ENCODE measurements around the gene CDKN2B-AS1. TPM values are rescaled to one million over a fixed set of nuclear protein-coding genes. Genes with fewer than 3 reads are reported as not detected.
A peak's percentile ranks its signal among the peaks of the same experiment; 100 is the strongest.

CDKN2B-AS1 gene
- total RNA-seq, 1 experiment from 2014 or later = not detected

DNA sequence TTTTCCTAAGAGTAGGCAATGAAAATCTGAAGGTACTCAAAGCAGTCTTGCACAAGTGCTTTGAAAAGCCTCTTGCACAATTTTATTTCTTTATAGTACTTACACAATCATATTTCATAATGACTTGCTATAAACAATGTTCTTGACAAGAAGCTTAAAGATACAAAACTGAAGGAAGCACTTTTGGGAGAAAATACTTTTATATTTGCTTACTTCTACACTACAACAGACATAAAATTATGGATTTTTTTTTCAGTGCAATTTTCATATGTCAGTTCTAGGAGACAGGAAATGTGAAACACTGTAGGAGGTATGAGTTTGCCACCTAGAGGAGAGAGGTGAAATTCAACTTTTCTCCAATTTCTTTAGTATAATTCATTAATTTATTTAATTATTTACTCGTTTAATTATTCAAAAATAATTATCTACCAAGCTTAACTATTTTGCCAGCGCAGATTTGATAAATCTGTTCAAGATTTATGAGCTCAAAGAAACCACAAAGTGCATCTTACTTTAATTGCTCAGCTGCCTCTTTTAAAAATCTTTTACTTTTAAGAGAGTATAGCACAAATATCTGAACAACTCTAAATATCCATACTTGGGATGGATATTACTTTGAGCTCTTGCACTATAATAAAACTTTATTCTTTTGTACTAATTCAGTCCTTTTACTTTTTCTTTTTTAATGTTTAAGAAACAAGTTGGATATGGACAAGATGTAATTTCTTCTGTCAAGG is 43.5 kb downstream of the CDKN2B-AS1 start:
- Histone ChIP-seq H4K5ac (ENCODE audit: insufficient read length, low read depth, low read length) (no peak overlapping the region), H3K23me2 (ENCODE audit: insufficient read length, low read depth, low read length, poor library complexity, severe bottlenecking) (no peaks in the 10 kb centered on the region), H3K9me3 (ENCODE audit: control insufficient read depth, low read depth, low read length) (no peaks in the 10 kb centered on the region), H3K18ac (ENCODE audit: insufficient read length, low read depth, low read length) (no peak overlapping the region), H3K4ac (ENCODE audit: low read depth, low read length) (no peak overlapping the region), H3T11ph (ENCODE audit: low read length) (no peak overlapping the region), H2BK20ac (ENCODE audit: low read depth, low read length, poor library complexity, severe bottlenecking) (no peak overlapping the region), H3K27me3 (ENCODE audit: insufficient read depth, low read length) (no peaks in the 10 kb centered on the region), H3K56ac (ENCODE audit: insufficient read length, low read depth, low read length) (no peak overlapping the region), H2BK15ac (ENCODE audit: low read depth, low read length) (no peak overlapping the region), H3K79me1 (ENCODE audit: insufficient read depth, low read depth, low read length, poor library complexity, severe bottlenecking) (no peaks in the 10 kb centered on the region), H2BK120ac (ENCODE audit: low read depth, low read length, poor library complexity, severe bottlenecking) (no peak overlapping the region), H3K9ac (ENCODE audit: extremely low read depth, insufficient read length, low read length) (no peak overlapping the region), H3K4me2 (ENCODE audit: insufficient read depth, insufficient read length, low read length) (no peak overlapping the region), H4K8ac (replicated peaks; ENCODE audit: insufficient read length, low read depth, low read length) (no peak overlapping the region), H2BK5ac (ENCODE audit: insufficient read length, low read length) (no peak overlapping the region), H3K79me2 (ENCODE audit: insufficient read depth, low read length) (no peaks in the 10 kb centered on the region), H3K4me1 (ENCODE audit: insufficient read depth, low read length) (no peaks in the 10 kb centered on the region; the same call in 1 of the 2 replicates), H2BK12ac (ENCODE audit: insufficient read length, low read depth, low read length) (no peak overlapping the region), H3K23ac (ENCODE audit: insufficient read length, low read depth, low read length) (no peak overlapping the region), H2AK5ac (ENCODE audit: insufficient read length, low read length) (no peak overlapping the region), H2AFZ (ENCODE audit: low read length) (no peak overlapping the region), H4K20me1 (ENCODE audit: control insufficient read depth, insufficient read depth, insufficient read length) (no peaks in the 10 kb centered on the region), H3K14ac (ENCODE audit: insufficient read depth, low read length) (no peak overlapping the region), H3K27ac (ENCODE audit: insufficient read length, low read depth, low read length) (no peak overlapping the region), H4K91ac (ENCODE audit: insufficient read length, low read depth, low read length) (no peak overlapping the region)
- no peak overlapping the region for H3K4me3 Mint-ChIP-seq
- no peaks in the 10 kb centered on the region for H3K9me3 Mint-ChIP-seq
- no peaks in the 10 kb centered on the region for H3K36me3 Mint-ChIP-seq (ENCODE audit: insufficient read depth in 1 of 3, low read depth in 3 of 3)
- H3K4me1 Mint-ChIP-seq = peaks cover 0 to 6% of the 10 kb centered on the region in 2 experiments; a peak in 2 of 4 replicates
- no CpG with 5 or more reads among the region's 2 CpGs for WGBS (ENCODE audit: extremely low coverage, insufficient read length, low lambda C conversion rate)
- TF ChIP-seq, protein P1, sequence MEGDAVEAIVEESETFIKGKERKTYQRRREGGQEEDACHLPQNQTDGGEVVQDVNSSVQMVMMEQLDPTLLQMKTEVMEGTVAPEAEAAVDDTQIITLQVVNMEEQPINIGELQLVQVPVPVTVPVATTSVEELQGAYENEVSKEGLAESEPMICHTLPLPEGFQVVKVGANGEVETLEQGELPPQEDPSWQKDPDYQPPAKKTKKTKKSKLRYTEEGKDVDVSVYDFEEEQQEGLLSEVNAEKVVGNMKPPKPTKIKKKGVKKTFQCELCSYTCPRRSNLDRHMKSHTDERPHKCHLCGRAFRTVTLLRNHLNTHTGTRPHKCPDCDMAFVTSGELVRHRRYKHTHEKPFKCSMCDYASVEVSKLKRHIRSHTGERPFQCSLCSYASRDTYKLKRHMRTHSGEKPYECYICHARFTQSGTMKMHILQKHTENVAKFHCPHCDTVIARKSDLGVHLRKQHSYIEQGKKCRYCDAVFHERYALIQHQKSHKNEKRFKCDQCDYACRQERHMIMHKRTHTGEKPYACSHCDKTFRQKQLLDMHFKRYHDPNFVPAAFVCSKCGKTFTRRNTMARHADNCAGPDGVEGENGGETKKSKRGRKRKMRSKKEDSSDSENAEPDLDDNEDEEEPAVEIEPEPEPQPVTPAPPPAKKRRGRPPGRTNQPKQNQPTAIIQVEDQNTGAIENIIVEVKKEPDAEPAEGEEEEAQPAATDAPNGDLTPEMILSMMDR (conservative IDR thresholded peaks at IDR 0.05) = peak; percentile 59
- H3K27me3 Mint-ChIP-seq (ENCODE audit: low read depth) = no peaks in the 10 kb centered on the region
- H3K27ac Mint-ChIP-seq = no peak overlapping the region
- no peak for DNase-seq

Data from H9 (cell line).